ENCODE measurements around the gene HARBI1. TPM values are rescaled to one million over a fixed set of nuclear protein-coding genes. Genes with fewer than 3 reads are reported as not detected.

HARBI1 gene
- total RNA-seq, 1 donor from 2014 or later: 8.0 TPM

DNA sequence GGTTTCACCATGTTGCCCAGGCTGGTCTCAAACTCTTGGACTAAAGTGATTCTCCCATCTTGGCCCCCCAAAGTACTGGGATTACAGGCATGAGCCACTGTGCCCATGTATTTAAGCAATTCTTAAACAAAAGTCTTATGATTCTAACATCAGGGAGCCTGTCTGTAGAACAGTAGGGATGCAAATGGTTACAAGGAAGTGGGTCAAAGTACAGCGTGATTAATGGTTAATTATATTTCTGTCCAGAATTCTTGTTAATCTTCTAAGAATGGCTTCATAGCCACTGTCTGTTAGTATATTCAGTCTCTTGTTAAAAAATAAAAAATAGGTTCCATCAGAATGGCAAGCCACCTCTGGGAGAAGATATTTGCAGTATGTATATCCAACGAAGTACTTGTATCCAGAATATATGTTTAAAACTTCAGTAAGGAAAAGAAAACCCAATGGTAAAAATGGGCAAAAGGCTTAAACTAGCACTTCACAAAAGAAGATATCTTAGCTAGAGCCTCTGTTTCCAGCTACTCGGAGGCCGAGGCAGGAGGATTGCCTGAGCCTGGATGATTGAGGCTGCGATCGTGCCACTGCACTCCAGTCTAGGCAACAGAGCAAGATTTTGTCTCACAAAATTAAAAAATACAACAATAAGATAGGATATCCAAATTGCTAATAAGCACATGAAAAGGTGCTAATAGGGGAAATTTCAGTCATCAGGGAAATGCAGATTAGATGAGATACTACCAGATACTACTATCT is 23.2 kb upstream of the HARBI1 start:
- DNase-seq (ENCODE audit: low read depth, low spot score): no peak
- H3K4me1 Mint-ChIP-seq: no peaks in the 10 kb centered on the region
- peaks cover 3% of the 10 kb centered on the region for H3K36me3 Mint-ChIP-seq (ENCODE audit: low read depth)
- H3K4me3 Mint-ChIP-seq: no peak overlapping the region
- no peaks in the 10 kb centered on the region for H3K9me3 Mint-ChIP-seq
- H3K27me3 Mint-ChIP-seq (ENCODE audit: low read depth): no peaks in the 10 kb centered on the region
- TF ChIP-seq CTCF (conservative IDR thresholded peaks at IDR 0.05): no peak
- H3K27ac Mint-ChIP-seq (ENCODE audit: unreplicated experiment): no peak overlapping the region

- H3K4me1 Mint-ChIP-seq: no peaks in the 10 kb centered on the region
- no peaks in the 10 kb centered on the region for H3K27me3 Mint-ChIP-seq (ENCODE audit: low read depth)
- no peaks in the 10 kb centered on the region for H3K9me3 Mint-ChIP-seq
- no peak for DNase-seq (ENCODE audit: low read depth, low spot score)
- peaks cover 3% of the 10 kb centered on the region for H3K36me3 Mint-ChIP-seq (ENCODE audit: low read depth)
- TF ChIP-seq CTCF (conservative IDR thresholded peaks at IDR 0.05): no peak
- H3K27ac Mint-ChIP-seq (ENCODE audit: unreplicated experiment): no peak overlapping the region
- H3K4me3 Mint-ChIP-seq: no peak overlapping the region
Observed at GRCh38 chr11:46639197-46639839, 22.3 kb upstream of the HARBI1 start.

- no peaks in the 10 kb centered on the region for H3K9me3 Mint-ChIP-seq
- H3K36me3 Mint-ChIP-seq (ENCODE audit: low read depth): peaks cover under 1% of the 10 kb centered on the region
- DNase-seq (ENCODE audit: low read depth, low spot score): no peak
- TF ChIP-seq CTCF (conservative IDR thresholded peaks at IDR 0.05): no peak
- no peaks in the 10 kb centered on the region for H3K4me1 Mint-ChIP-seq
- H3K27ac Mint-ChIP-seq (ENCODE audit: unreplicated experiment): no peak overlapping the region
- H3K4me3 Mint-ChIP-seq: no peak overlapping the region
- no peaks in the 10 kb centered on the region for H3K27me3 Mint-ChIP-seq (ENCODE audit: low read depth)
Observed at GRCh38 chr11:46637546-46637945, 20.5 kb upstream of the HARBI1 start.

DNA sequence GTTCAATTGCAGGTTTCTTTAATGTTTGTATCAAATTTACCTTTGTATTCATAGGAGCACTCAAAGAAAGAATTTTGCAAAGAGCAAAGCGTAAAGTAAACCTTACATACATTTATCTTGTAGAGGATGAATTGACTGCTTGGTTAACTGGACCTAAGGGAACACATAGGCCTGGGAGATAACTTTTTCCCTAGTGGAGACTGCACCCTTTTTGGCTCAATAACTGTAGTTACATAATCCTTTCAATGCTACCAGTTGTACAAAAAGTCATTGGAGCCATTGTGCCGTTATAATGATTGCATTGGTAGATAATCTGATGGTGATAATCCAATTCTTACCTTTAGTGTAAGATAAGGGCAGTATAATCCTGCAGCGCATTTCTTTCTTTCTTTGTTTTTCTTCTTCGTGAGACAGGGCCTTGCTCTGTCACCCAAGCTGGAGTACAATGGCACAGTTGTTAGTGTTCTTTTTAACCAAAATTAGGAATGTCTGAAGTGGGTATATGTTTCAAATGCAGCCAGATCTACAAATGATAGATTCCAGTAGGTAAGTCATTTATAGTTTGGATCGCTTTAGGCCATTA is 18.6 kb upstream of the HARBI1 start:
- H3K27ac Mint-ChIP-seq (ENCODE audit: unreplicated experiment): no peak overlapping the region
- no peak for DNase-seq (ENCODE audit: low read depth, low spot score)
- H3K9me3 Mint-ChIP-seq: no peaks in the 10 kb centered on the region
- no peak for TF ChIP-seq CTCF (conservative IDR thresholded peaks at IDR 0.05)
- no peaks in the 10 kb centered on the region for H3K4me1 Mint-ChIP-seq
- H3K27me3 Mint-ChIP-seq (ENCODE audit: low read depth): no peaks in the 10 kb centered on the region
- H3K36me3 Mint-ChIP-seq (ENCODE audit: low read depth): no peaks in the 10 kb centered on the region
- no peak overlapping the region for H3K4me3 Mint-ChIP-seq

GRCh38 chr11:46633291-46634217 is 16.5 kb upstream of the HARBI1 start:
- Mint-ChIP-seq H3K4me1 (no peaks in the 10 kb centered on the region), H3K9me3 (no peaks in the 10 kb centered on the region), H3K36me3 (ENCODE audit: low read depth) (no peaks in the 10 kb centered on the region), H3K27ac (ENCODE audit: unreplicated experiment) (peak overlapping the region; percentile 57), H3K27me3 (ENCODE audit: low read depth) (no peaks in the 10 kb centered on the region), H3K4me3 (no peak overlapping the region)
- no peak for TF ChIP-seq CTCF (conservative IDR thresholded peaks at IDR 0.05)
- no peak for DNase-seq (ENCODE audit: low read depth, low spot score)

Data from neural crest cell (in vitro differentiated cells).